Uterus (tissue), 4 donors: Measurements from ENCODE around the gene PTPN1. TPM values are rescaled to one million over a fixed set of nuclear protein-coding genes. Genes with fewer than 3 reads are reported as not detected.
"Not testable (repeated sequence)": the region's sequence is repeated elsewhere in the genome, so short reads cannot be mapped to it uniquely, and the experiment has no call there.

Experiments
- DNase-seq, 2 donors: peaks; one replicate each; pipeline ENCODE4 v3.0.0-alpha.2; 2019 to 2020
- H3K27ac ChIP-seq, 2 donors: fragments of 200-600 bp; sonication (generic); 1 replicate in 1 of 2; 2 replicates in 1 of 2; pipeline ENCODE4 v1.5.1; 2016 to 2018
- H3K27me3 ChIP-seq, 2 donors: fragments of 200-600 bp; sonication (generic); one replicate each; pipeline ENCODE4 v1.5.1; 2018 to 2019; ENCODE audit warnings: control low read depth in 1 of 2
- H3K36me3 ChIP-seq, 2 donors: fragments of 200-600 bp; sonication (generic); one replicate each; pipeline ENCODE4 v1.5.1; 2019; ENCODE audit warnings: control low read depth in 1 of 2
- H3K4me1 ChIP-seq, 2 donors: fragments of 200-600 bp; sonication (generic); one replicate each; pipeline ENCODE4 v1.5.1; 2018 to 2019; ENCODE audit warnings: control low read depth in 1 of 2
- H3K4me3 ChIP-seq, 2 donors: fragments of 200-600 bp; sonication (generic); 1 replicate in 1 of 2; 2 replicates in 1 of 2; pipeline ENCODE4 v1.5.1; 2018 to 2019; ENCODE audit warnings: mild to moderate bottlenecking in 1 of 2
- H3K9me3 ChIP-seq, 2 donors: fragments of 200-600 bp; sonication (generic); one replicate each; pipeline ENCODE4 v1.5.1; 2019; ENCODE audit warnings: control low read depth in 1 of 2
- POLR2A ChIP-seq, 2 donors: fragments of 450-650 bp; IDR thresholded peaks; one replicate each; pipeline ENCODE4 v1.6.1; 2016; ENCODE audit warnings: antibody characterized with exemption in 2 of 2, mild to moderate bottlenecking in 1 of 2, moderate library complexity in 1 of 2
- intact Hi-C: fragments of 100-400 bp; cut with DNase I; formaldehyde crosslinking; loops from one replicate; pipeline ENCODE4 v1.15.1; 2023; ENCODE audit warnings: low total_unique reads
- total RNA-seq, 4 donors: library from RNA; depleted of rRNA in 3 of 4; stranded (reverse); fragments of >200 nt in 3 of 4; gene quantifications; one replicate each; pipeline versions ENCODE4 v1.1.0 to v1.2.4, GENCODE V29; 2014 to 2023
- TF ChIP-seq, protein P1 (sequence below), 4 experiments: fragments of 200-600 bp in 2 of 4; fragments of 450-650 bp in 2 of 4; sonication (generic) in 2 of 4; IDR thresholded peaks; one replicate each; pipeline ENCODE4 v1.5.1; 2016 to 2019; ENCODE audit warnings: antibody characterized with exemption in 4 of 4, mild to moderate bottlenecking in 2 of 4, moderate library complexity in 1 of 4
- donor health status: DM: yes; HTN: yes; CAD: no.

PTPN1 gene
- total RNA-seq, 4 donors from 2014 or later: 14.1 to 33.9 (median 20.2) TPM

DNA sequence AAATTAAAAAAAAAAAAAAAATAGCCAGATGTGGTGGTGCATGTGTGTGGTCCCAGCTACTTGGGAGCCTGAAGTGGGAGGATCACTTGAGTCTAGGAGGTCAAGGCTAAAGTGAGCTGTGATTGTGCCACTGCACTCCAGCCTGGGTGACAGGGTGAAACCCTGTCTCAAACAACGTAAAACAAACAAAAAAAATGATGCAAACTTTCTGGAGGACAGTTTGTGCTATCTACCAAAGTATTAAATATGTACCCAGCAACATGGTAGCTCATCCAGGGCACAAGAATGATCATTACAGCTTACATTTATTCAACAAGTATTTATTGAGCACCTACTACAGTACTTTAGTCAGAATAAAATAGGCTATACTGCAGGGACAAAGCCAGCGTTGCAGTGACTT, 40.4 kb upstream of the PTPN1 start:
- Histone ChIP-seq H3K4me1 (no peaks in the 10 kb centered on the region), H3K4me3 (no peak overlapping the region), H3K27me3 (no peaks in the 10 kb centered on the region), H3K9me3 (no peaks in the 10 kb centered on the region), H3K27ac (no peak overlapping the region), H3K36me3 (no peaks in the 10 kb centered on the region)
- DNase-seq: no peak
- TF ChIP-seq POLR2A (IDR thresholded peaks at IDR 0.05): no peak
- TF ChIP-seq, protein P1, sequence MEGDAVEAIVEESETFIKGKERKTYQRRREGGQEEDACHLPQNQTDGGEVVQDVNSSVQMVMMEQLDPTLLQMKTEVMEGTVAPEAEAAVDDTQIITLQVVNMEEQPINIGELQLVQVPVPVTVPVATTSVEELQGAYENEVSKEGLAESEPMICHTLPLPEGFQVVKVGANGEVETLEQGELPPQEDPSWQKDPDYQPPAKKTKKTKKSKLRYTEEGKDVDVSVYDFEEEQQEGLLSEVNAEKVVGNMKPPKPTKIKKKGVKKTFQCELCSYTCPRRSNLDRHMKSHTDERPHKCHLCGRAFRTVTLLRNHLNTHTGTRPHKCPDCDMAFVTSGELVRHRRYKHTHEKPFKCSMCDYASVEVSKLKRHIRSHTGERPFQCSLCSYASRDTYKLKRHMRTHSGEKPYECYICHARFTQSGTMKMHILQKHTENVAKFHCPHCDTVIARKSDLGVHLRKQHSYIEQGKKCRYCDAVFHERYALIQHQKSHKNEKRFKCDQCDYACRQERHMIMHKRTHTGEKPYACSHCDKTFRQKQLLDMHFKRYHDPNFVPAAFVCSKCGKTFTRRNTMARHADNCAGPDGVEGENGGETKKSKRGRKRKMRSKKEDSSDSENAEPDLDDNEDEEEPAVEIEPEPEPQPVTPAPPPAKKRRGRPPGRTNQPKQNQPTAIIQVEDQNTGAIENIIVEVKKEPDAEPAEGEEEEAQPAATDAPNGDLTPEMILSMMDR (IDR thresholded peaks at IDR 0.05): no peak
- intact Hi-C loops: no loop called here

DNA sequence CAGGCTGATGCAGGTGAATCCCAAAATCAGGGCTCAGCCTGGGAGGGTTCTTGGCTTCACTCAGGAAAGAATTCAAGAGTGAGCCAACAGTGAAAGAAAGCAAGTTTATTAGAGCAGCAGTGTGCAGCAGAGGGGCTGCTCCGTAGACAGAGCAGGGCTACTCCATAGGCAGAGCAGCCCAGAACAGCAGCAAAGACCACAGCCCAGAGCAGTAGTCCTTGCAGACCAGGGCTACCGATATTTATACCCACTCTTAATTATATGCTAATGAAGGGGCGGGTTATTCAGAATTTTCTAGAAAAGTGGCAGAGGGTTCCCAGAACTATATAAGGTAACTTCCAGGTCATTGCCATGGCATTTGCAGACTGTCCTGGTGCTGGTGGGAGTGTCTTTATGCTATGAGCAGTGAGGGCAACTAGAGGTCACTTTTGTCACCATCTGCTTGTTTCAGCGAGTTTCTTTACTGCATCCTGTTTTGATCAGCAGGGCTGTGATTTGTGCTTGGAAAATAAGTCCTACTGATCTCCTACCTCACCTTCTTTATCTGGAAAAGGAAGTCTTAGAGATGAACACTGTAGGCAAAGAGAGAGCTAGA, 39.8 kb upstream of the PTPN1 start:
- Histone ChIP-seq H3K9me3 (no peaks in the 10 kb centered on the region), H3K27me3 (no peaks in the 10 kb centered on the region), H3K4me1 (no peaks in the 10 kb centered on the region), H3K4me3 (no peak overlapping the region), H3K27ac (no peak overlapping the region), H3K36me3 (no peaks in the 10 kb centered on the region)
- TF ChIP-seq POLR2A (IDR thresholded peaks at IDR 0.05): no peak
- TF ChIP-seq, protein P1 (IDR thresholded peaks at IDR 0.05): no peak
- intact Hi-C loops: no loop called here
- no peak for DNase-seq

DNA sequence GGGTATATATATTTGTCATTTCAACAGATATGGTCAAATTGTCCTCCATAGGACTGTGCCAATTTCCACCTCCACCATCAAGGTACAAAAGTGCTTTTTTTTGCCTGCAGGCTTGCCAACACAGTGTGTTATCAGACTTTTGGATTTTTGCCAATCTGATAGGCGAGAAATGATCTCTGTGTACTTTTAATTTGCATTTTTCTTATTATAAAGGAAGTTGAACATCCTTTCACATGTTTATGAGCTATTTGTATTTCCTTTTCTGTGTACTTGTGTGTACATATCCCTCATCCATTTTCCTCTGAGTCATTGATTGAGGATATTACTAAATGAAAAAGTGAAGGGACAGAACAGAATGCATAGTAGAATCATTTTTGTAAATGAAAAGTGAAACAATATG, 39.0 kb upstream of the PTPN1 start:
- Histone ChIP-seq H3K27ac (no peak overlapping the region), H3K4me1 (no peaks in the 10 kb centered on the region), H3K9me3 (no peaks in the 10 kb centered on the region), H3K36me3 (no peaks in the 10 kb centered on the region), H3K27me3 (no peaks in the 10 kb centered on the region), H3K4me3 (no peak overlapping the region)
- TF ChIP-seq, protein P1 (IDR thresholded peaks at IDR 0.05): no peak
- TF ChIP-seq POLR2A (IDR thresholded peaks at IDR 0.05): no peak
- intact Hi-C loops: no loop called here
- no peak for DNase-seq

DNA sequence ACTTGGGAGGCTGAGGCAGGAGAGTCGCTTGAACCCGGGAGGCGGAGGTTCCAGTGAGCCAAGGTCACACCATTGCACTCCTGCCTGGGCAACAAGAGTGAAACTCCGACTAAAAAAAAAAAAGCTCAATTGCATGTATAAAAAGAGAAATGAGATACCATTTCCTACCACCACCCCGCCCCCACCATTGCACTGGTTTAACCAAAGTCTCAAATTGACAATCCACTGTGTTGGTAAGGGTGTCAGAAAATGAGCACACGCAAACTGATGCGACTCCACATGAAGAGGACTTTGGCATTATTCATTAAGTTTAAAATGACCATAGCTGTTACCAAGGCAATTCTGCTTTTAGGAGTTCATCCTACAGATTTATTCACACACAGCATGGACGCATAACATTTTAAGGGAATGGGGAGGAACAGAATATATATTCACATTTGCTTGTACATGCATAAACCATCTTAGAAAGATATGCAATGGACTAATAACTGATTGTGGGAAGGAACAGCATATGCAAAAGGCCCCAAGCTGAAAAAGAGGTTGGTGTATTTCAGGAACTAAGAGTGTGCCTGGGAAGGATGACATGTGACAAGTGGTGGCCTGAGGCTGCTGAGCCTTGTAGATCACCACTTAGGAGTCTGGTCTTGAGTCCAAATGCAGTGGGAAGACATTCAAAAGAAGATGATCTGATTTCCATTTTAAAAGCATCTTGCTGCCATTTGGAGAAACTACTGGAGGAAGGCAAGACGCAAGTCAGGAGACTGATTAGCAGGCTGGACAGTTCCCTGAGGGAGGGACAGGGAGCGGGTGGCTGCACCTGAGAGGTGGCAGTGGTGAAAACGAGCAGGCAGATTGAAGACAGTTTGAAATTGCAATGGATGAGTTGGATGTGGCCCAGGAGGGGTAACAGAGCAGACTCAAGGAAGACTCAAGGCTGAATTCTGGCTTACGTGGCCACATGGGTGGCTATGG, 37.2 kb upstream of the PTPN1 start:
- intact Hi-C loops: no loop called here
- Histone ChIP-seq H3K27me3 (no peaks in the 10 kb centered on the region), H3K4me3 (no peak overlapping the region), H3K4me1 (no peaks in the 10 kb centered on the region), H3K36me3 (no peaks in the 10 kb centered on the region), H3K9me3 (no peaks in the 10 kb centered on the region), H3K27ac (no peak overlapping the region)
- no peak for TF ChIP-seq POLR2A (IDR thresholded peaks at IDR 0.05)
- TF ChIP-seq, protein P1 (IDR thresholded peaks at IDR 0.05): no peak
- no peak for DNase-seq

DNA sequence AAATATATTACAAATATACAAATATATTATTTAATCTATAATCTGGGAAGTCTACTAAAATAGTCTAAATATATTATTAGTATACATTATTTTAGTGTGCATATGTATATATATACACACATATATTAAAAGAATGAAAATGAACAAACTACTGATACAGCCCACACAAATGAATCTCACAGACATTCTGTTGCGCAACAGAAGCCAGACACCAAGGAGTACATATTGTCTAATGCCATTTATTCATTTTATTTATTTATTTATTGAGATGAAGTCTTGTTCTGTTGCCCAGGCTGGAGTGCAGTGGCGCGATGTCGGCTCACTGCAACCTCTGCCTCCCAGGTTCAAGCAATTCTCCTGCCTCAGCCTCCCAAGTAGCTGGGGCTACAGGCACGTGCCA, 35.8 kb upstream of the PTPN1 start:
- H3K4me3 ChIP-seq, H3K36me3 ChIP-seq, intact Hi-C loops, H3K9me3 ChIP-seq, H3K4me1 ChIP-seq, DNase-seq, H3K27ac ChIP-seq, H3K27me3 ChIP-seq: not testable (repeated sequence)
